GM23338 (cell line): Measurements from ENCODE around the gene FCN2. TPM values are rescaled to one million over a fixed set of nuclear protein-coding genes. Genes with fewer than 3 reads are reported as not detected.

Experiments
- ATAC-seq: fragments of 200-7000 bp; cut with Tn5 transposase; 3 replicates; pipeline ENCODE4 v1.9.1; 2020
- DNase-seq: peaks from one replicate; pipeline ENCODE4 v3.0.0-alpha.2; 2015; ENCODE audit warnings: low spot score
- H2AFZ ChIP-seq: fragments of 200-600 bp; sonication (generic); 2 replicates; pipeline ENCODE4 v1.8.0; 2016; ENCODE audit warnings: antibody characterized with exemption, mild to moderate bottlenecking, moderate library complexity
- H3F3A ChIP-seq: fragments of 200-600 bp; sonication (generic); replicated peaks from 2 replicates; pipeline ENCODE4 v1.8.0; 2017; ENCODE audit warnings: antibody characterized with exemption, mixed run types, low read depth
- H3K27ac ChIP-seq: fragments of 200-600 bp; sonication (generic); 2 replicates; pipeline ENCODE4 v1.6.1; 2016; ENCODE audit warnings: low read depth
- H3K27me3 ChIP-seq: fragments of 200-600 bp; sonication (generic); 2 replicates; pipeline ENCODE4 v1.8.0; 2016; ENCODE audit warnings: mild to moderate bottlenecking, mixed run types, moderate library complexity; ENCODE audit not compliant: insufficient read depth
- H3K36me3 ChIP-seq: fragments of 200-600 bp; sonication (generic); 2 replicates; pipeline ENCODE4 v1.8.0; 2016; ENCODE audit warnings: mild to moderate bottlenecking; ENCODE audit not compliant: insufficient read depth
- H3K4me1 ChIP-seq: fragments of 200-600 bp; sonication (generic); 2 replicates; pipeline ENCODE4 v1.8.0; 2016; ENCODE audit warnings: mild to moderate bottlenecking, moderate library complexity; ENCODE audit not compliant: insufficient read depth
- H3K4me2 ChIP-seq: fragments of 200-600 bp; sonication (generic); 2 replicates; pipeline ENCODE4 v1.7.1; 2017; ENCODE audit warnings: mixed run types
- H3K4me3 ChIP-seq: fragments of 200-600 bp; sonication (generic); 2 replicates; pipeline ENCODE4 v1.6.1; 2016; ENCODE audit warnings: mixed run types
- H3K79me2 ChIP-seq: fragments of 200-600 bp; sonication (generic); replicated peaks from 2 replicates; pipeline ENCODE4 v1.8.0; 2017; ENCODE audit warnings: mild to moderate bottlenecking; ENCODE audit not compliant: insufficient read depth
- H3K9me2 ChIP-seq: fragments of 200-600 bp; sonication (generic); 2 replicates; pipeline ENCODE4 v1.8.0; 2017; ENCODE audit not compliant: insufficient read depth
- H4K20me1 ChIP-seq: fragments of 200-600 bp; sonication (generic); replicated peaks from 2 replicates; pipeline ENCODE4 v1.8.0; 2017; ENCODE audit warnings: mild to moderate bottlenecking; ENCODE audit not compliant: insufficient read depth
- H3K27ac Mint-ChIP-seq: 2 replicates; pipeline ENCODE4 v1.8.0; 2020; ENCODE audit warnings: inconsistent platforms, mild to moderate bottlenecking, moderate library complexity, mixed read lengths
- H3K27me3 Mint-ChIP-seq: 3 replicates; pipeline ENCODE4 v1.8.0; 2022; ENCODE audit warnings: low read depth, mild to moderate bottlenecking, moderate library complexity, mixed read lengths, inconsistent platforms; ENCODE audit not compliant: insufficient read depth, poor library complexity
- H3K36me3 Mint-ChIP-seq: 3 replicates; pipeline ENCODE4 v1.8.0; 2021; ENCODE audit warnings: low read depth, mild to moderate bottlenecking, inconsistent platforms, moderate library complexity, mixed read lengths
- H3K4me1 Mint-ChIP-seq: 3 replicates; pipeline ENCODE4 v1.8.0; 2020; ENCODE audit warnings: mild to moderate bottlenecking, inconsistent platforms, mixed read lengths
- H3K4me3 Mint-ChIP-seq: 3 replicates; pipeline ENCODE4 v1.8.0; 2021; ENCODE audit warnings: moderate library complexity, mild to moderate bottlenecking, inconsistent platforms, mixed read lengths
- H3K9me3 Mint-ChIP-seq: 3 replicates; pipeline ENCODE4 v1.8.0; 2020; ENCODE audit warnings: moderate library complexity, mild to moderate bottlenecking, inconsistent platforms, mixed read lengths
- CREB1 ChIP-seq: fragments of 250-450 bp; sonication (Bioruptor Pico); IDR thresholded peaks from 2 replicates; pipeline ENCODE4 v1.5.0; 2020; ENCODE audit warnings: low read depth, mild to moderate bottlenecking, moderate library complexity
- CTCF ChIP-seq, 2 experiments: fragments of 200-600 bp in 1 of 2; sonication (generic) in 1 of 2; conservative IDR thresholded peaks; 2 replicates each; pipeline versions ENCODE4 v1.5.1 to v1.6.1; 2016 to 2017; ENCODE audit warnings: antibody characterized with exemption in 2 of 2, low read depth in 2 of 2, mild to moderate bottlenecking in 2 of 2, moderate library complexity in 1 of 2
- ETS1 ChIP-seq: IDR thresholded peaks from 2 replicates; pipeline ENCODE4 v1.6.1; 2016; ENCODE audit warnings: antibody characterized with exemption
- EZH2 ChIP-seq: fragments of 200-600 bp; sonication (generic); IDR thresholded peaks from one replicate; pipeline ENCODE4 v1.8.0; 2017; ENCODE audit warnings: antibody characterized with exemption, mild to moderate bottlenecking, low read depth; ENCODE audit not compliant: unreplicated experiment
- EZH2phosphoT487 ChIP-seq: fragments of 200-600 bp; sonication (generic); IDR thresholded peaks from one replicate; pipeline ENCODE4 v1.8.1; 2018; ENCODE audit warnings: antibody characterized with exemption; ENCODE audit not compliant: unreplicated experiment
- JUNB ChIP-seq: IDR thresholded peaks from one replicate; pipeline ENCODE4 v1.6.1; 2016; ENCODE audit warnings: antibody characterized with exemption; ENCODE audit not compliant: unreplicated experiment
- REST ChIP-seq: IDR thresholded peaks from one replicate; pipeline ENCODE4 v1.6.1; 2018; ENCODE audit warnings: antibody characterized with exemption; ENCODE audit not compliant: unreplicated experiment
- STAT1 ChIP-seq: IDR thresholded peaks from one replicate; pipeline ENCODE4 v1.6.1; 2016; ENCODE audit warnings: antibody characterized with exemption; ENCODE audit not compliant: unreplicated experiment
- ZNF114 ChIP-seq: fragments of 250-450 bp; sonication (Bioruptor Pico); IDR thresholded peaks from 2 replicates; pipeline ENCODE4 v1.5.0; 2020; ENCODE audit warnings: mild to moderate bottlenecking, moderate library complexity
- polyA plus RNA-seq: library from polyadenylated mRNA; unstranded; fragments of >200 nt; fragmentation: Nextera tagmentation; extraction: Ambion mirVana; gene quantifications from 2 replicates; pipeline ENCODE4 v1.2.1, GENCODE V29; 2016
- total RNA-seq: library from RNA; depleted of rRNA; stranded (reverse); fragments of >200 nt; shearing (Covaris generic); gene quantifications from 2 replicates; pipeline ENCODE4 v1.2.3, GENCODE V29; 2014

FCN2 gene
- total and polyA plus RNA-seq, 2 experiments from 2014 or later: not detected

- Mint-ChIP-seq H3K27ac (no peak overlapping the region), H3K4me1 (no peaks in the 10 kb centered on the region), H3K9me3 (peaks cover 15% of the 10 kb centered on the region), H3K36me3 (peaks cover 4% of the 10 kb centered on the region; the same call in 2 of the 3 replicates), H3K4me3 (no peak overlapping the region), H3K27me3 (peaks cover 5% of the 10 kb centered on the region)
- H2AFZ ChIP-seq: no peak overlapping the region
- no peak overlapping the region for H3K4me2 ChIP-seq
- ATAC-seq (no peak), DNase-seq (no peak)
- no peak overlapping the region for H3K4me3 ChIP-seq
- H4K20me1 ChIP-seq: no peaks in the 10 kb centered on the region
- H3K27me3 ChIP-seq: no peaks in the 10 kb centered on the region
- no peaks in the 10 kb centered on the region for H3K36me3 ChIP-seq
- no peaks in the 10 kb centered on the region for H3F3A ChIP-seq
- no peaks in the 10 kb centered on the region for H3K79me2 ChIP-seq
- H3K4me1 ChIP-seq: no peaks in the 10 kb centered on the region
- TF ChIP-seq CREB1 (CRISPR knock-in tag) (no peak), ETS1 (no peak), STAT1 (no peak), ZNF114 (CRISPR knock-in tag) (no peak)
- no peaks in the 10 kb centered on the region for H3K9me2 ChIP-seq
- no peak overlapping the region for H3K27ac ChIP-seq
These were observed 35.6 kb downstream of the FCN2 start for GRCh38 chr9:134916161-134916665.

GRCh38 chr9:134917431-134918373, 37.1 kb downstream of the FCN2 start, which contains the start of gene FCN1:
Gene FCN1, minus strand, starts transcription at chr9:134917912. Its CDS starts 41 bp downstream, at chr9:134917871.
- peaks cover 15% of the 10 kb centered on the region for H3K9me3 Mint-ChIP-seq
- ATAC-seq: no peak
- H4K20me1 ChIP-seq: no peaks in the 10 kb centered on the region
- no peak within 1 kb of the TSS for H3K27ac Mint-ChIP-seq
- H3K4me3 ChIP-seq: no peak within 1 kb of the TSS
- H2AFZ ChIP-seq: no peak within 1 kb of the TSS
- DNase-seq: no peak
- H3K36me3 Mint-ChIP-seq: peaks cover 4% of the 10 kb centered on the region; the same call in 2 of the 3 replicates
- no peaks in the 10 kb centered on the region for H3K4me1 ChIP-seq
- no peaks in the 10 kb centered on the region for H3K4me1 Mint-ChIP-seq
- no peak within 1 kb of the TSS for H3K4me3 Mint-ChIP-seq
- no peaks in the 10 kb centered on the region for H3F3A ChIP-seq
- no peaks in the 10 kb centered on the region for H3K36me3 ChIP-seq
- no peaks in the 10 kb centered on the region for H3K79me2 ChIP-seq
- H3K4me2 ChIP-seq: no peak within 1 kb of the TSS
- H3K27ac ChIP-seq: no peak within 1 kb of the TSS
- H3K27me3 Mint-ChIP-seq: peaks cover 5% of the 10 kb centered on the region
- no peaks in the 10 kb centered on the region for H3K9me2 ChIP-seq
- no peak for TF ChIP-seq JUNB
- TF ChIP-seq ETS1: no peak
- H3K27me3 ChIP-seq: no peaks in the 10 kb centered on the region

GRCh38 chr9:134918646-134919045, 38.0 kb downstream of the FCN2 start:
- Histone ChIP-seq H3K4me2 (no peak overlapping the region), H3F3A (no peaks in the 10 kb centered on the region), H3K36me3 (no peaks in the 10 kb centered on the region), H4K20me1 (no peaks in the 10 kb centered on the region), H3K79me2 (no peaks in the 10 kb centered on the region), H3K27me3 (no peaks in the 10 kb centered on the region), H3K4me1 (no peaks in the 10 kb centered on the region), H2AFZ (no peak overlapping the region), H3K4me3 (no peak overlapping the region), H3K9me2 (no peaks in the 10 kb centered on the region), H3K27ac (no peak overlapping the region)
- H3K4me3 Mint-ChIP-seq: no peak overlapping the region
- DNase-seq (no peak), ATAC-seq (no peak)
- no peak overlapping the region for H3K27ac Mint-ChIP-seq
- H3K36me3 Mint-ChIP-seq: peaks cover 4% of the 10 kb centered on the region; the same call in 2 of the 3 replicates
- H3K4me1 Mint-ChIP-seq: no peaks in the 10 kb centered on the region
- H3K27me3 Mint-ChIP-seq: peaks cover 5% of the 10 kb centered on the region
- peaks cover 15% of the 10 kb centered on the region for H3K9me3 Mint-ChIP-seq
- TF ChIP-seq EZH2phosphoT487 (no peak), CTCF (conservative IDR thresholded peaks at IDR 0.05; ENCODE audit: low read depth in 2 of 2) (no peak), EZH2 (no peak), REST (no peak), CREB1 (CRISPR knock-in tag) (no peak), ZNF114 (CRISPR knock-in tag) (no peak), STAT1 (no peak)
